Erythroblast (primary cell): ENCODE results near the gene FBXO8.

Experiments
- GATA1 ChIP-seq: IDR thresholded peaks from 2 replicates; pipeline ENCODE4 v1.6.1; 2011; ENCODE audit warnings: low read depth, mild to moderate bottlenecking, control low read depth, low read length, moderate library complexity
- POLR2A ChIP-seq: IDR thresholded peaks from 2 replicates; pipeline ENCODE4 v1.6.1; 2011; ENCODE audit warnings: mild to moderate bottlenecking, low read length

DNA sequence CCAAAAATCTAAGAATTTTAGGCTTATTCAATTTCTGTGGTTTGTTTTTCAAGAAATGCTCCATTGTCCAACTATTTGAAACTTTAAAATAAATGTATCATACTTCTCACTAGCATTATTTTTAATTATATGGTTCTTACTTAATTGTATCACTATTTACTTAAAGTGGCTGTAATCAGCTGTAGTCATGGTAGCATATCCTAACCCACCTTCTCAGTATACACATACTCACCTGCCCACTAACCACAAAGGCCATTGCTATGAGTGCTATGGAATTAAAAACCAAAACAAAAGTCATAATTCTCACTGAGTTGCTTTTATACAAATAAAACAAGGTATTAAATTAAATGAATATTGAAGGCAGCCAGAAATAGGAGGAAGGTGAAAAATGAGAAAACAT lies 5.0 kb downstream of the FBXO8 start:
- TF ChIP-seq POLR2A = no peak
- TF ChIP-seq GATA1 = no peak
